Endodermal cell (in vitro differentiated cells): ENCODE data around the gene FBN2. TPM values are rescaled to one million over a fixed set of nuclear protein-coding genes. Genes with fewer than 3 reads are reported as not detected.

Source experiments
- DNase-seq: peaks from one replicate; pipeline ENCODE4 v3.0.0-alpha.2; 2017
- H3K27ac ChIP-seq: 2 replicates; pipeline ENCODE4 v1.5.1; 2013; ENCODE audit warnings: mild to moderate bottlenecking, low read depth, low read length, moderate library complexity
- H3K27me3 ChIP-seq: 2 replicates; pipeline ENCODE4 v1.6.1; 2013; ENCODE audit warnings: mild to moderate bottlenecking, low read length, moderate library complexity; ENCODE audit not compliant: insufficient read depth, control insufficient read depth, poor library complexity, severe bottlenecking
- H3K36me3 ChIP-seq: 2 replicates; pipeline ENCODE4 v1.7.0; 2013; ENCODE audit warnings: mild to moderate bottlenecking, low read length, moderate library complexity; ENCODE audit not compliant: control insufficient read depth, insufficient read depth
- H3K4me1 ChIP-seq: one replicate; pipeline ENCODE4 v1.7.0; 2013; ENCODE audit warnings: low read length; ENCODE audit not compliant: control insufficient read depth, insufficient read depth
- H3K4me3 ChIP-seq: 2 replicates; pipeline ENCODE4 v1.5.1; 2013; ENCODE audit warnings: mild to moderate bottlenecking, low read length, moderate library complexity
- H3K9ac ChIP-seq: 2 replicates; pipeline ENCODE4 v1.6.1; 2013; ENCODE audit warnings: mild to moderate bottlenecking, low read length, moderate library complexity; ENCODE audit not compliant: poor library complexity, severe bottlenecking; ENCODE audit errors: extremely low read depth
- H3K9me3 ChIP-seq: 2 replicates; pipeline ENCODE4 v1.6.1; 2013; ENCODE audit warnings: mild to moderate bottlenecking, low read length, moderate library complexity; ENCODE audit not compliant: control insufficient read depth
- H3K27ac Mint-ChIP-seq: 2 replicates; pipeline ENCODE4 v1.8.0; 2020; ENCODE audit warnings: mixed read lengths
- H3K27me3 Mint-ChIP-seq: 2 replicates; pipeline ENCODE4 v1.8.0; 2021; ENCODE audit warnings: mild to moderate bottlenecking, mixed read lengths; ENCODE audit not compliant: insufficient read depth
- H3K36me3 Mint-ChIP-seq: 2 replicates; pipeline ENCODE4 v1.8.0; 2020; ENCODE audit warnings: low read depth, mixed read lengths
- H3K4me1 Mint-ChIP-seq: 2 replicates; pipeline ENCODE4 v1.8.0; 2020; ENCODE audit warnings: mixed read lengths
- H3K4me3 Mint-ChIP-seq: 2 replicates; pipeline ENCODE4 v1.8.0; 2020; ENCODE audit warnings: mild to moderate bottlenecking, moderate library complexity, mixed read lengths
- H3K9me3 Mint-ChIP-seq: 2 replicates; pipeline ENCODE4 v1.8.0; 2020; ENCODE audit warnings: mild to moderate bottlenecking, mixed read lengths
- CTCF ChIP-seq: fragments of 200-600 bp; sonication (generic); conservative IDR thresholded peaks from 2 replicates; pipeline ENCODE4 v1.5.0; 2021; ENCODE audit warnings: antibody characterized with exemption, mild to moderate bottlenecking
- WGBS, 2 experiments: methylation state at CpG; one replicate each; pipeline versions ENCODE4 v1.1.5 to v1.1.7; 2013; ENCODE audit warnings: missing lambda C conversion rate in 2 of 2, mixed read lengths in 1 of 2; ENCODE audit not compliant: insufficient coverage in 1 of 2, insufficient read length in 1 of 2; 5-methylcytosine and 5-hydroxymethylcytosine counted together
- total RNA-seq, 2 donors: library from RNA; stranded (reverse); fragmentation: NEBNext Ultra II Directional in 1 of 2; extraction: Animal tissue kit (Norgen Biotek cat#: 25700) in 1 of 2; gene quantifications; 2 replicates in 1 of 2; 3 replicates in 1 of 2; pipeline ENCODE4 v1.2.1, GENCODE V29; 2021

The FBN2 gene
- total RNA-seq, 2 donors from 2014 or later, result 131 to 212 TPM

- no peak overlapping the region for H3K27ac Mint-ChIP-seq
- TF ChIP-seq CTCF, result no peak
- H3K4me1 Mint-ChIP-seq, result peaks cover 18% of the 10 kb centered on the region
- peaks cover 39% of the 10 kb centered on the region for H3K9me3 ChIP-seq
- no peaks in the 10 kb centered on the region for H3K4me1 ChIP-seq
- H3K9ac ChIP-seq, result no peak overlapping the region
- peaks cover 7% of the 10 kb centered on the region for H3K36me3 Mint-ChIP-seq
- DNase-seq, result no peak
- no peak overlapping the region for H3K4me3 ChIP-seq
- H3K27me3 ChIP-seq, result peaks cover 46% of the 10 kb centered on the region
- H3K4me3 Mint-ChIP-seq, result no peak overlapping the region
- peaks cover 34% of the 10 kb centered on the region for H3K9me3 Mint-ChIP-seq
- H3K27ac ChIP-seq, result no peak overlapping the region
- H3K27me3 Mint-ChIP-seq, result peaks cover 35% of the 10 kb centered on the region
- H3K36me3 ChIP-seq, result no peaks in the 10 kb centered on the region
Measured at GRCh38 chr5:128549496-128549895, 11.5 kb upstream of the FBN2 start.

- TF ChIP-seq CTCF, result no peak
- Mint-ChIP-seq H3K36me3 (peaks cover 3% of the 10 kb centered on the region), H3K27ac (peak overlapping the region; percentile 82), H3K27me3 (peaks cover 25% of the 10 kb centered on the region), H3K4me3 (no peak overlapping the region), H3K4me1 (peaks cover 18% of the 10 kb centered on the region), H3K9me3 (peaks cover 23% of the 10 kb centered on the region)
- peaks cover 19% of the 10 kb centered on the region for H3K27me3 ChIP-seq
- H3K27ac ChIP-seq, result no peak overlapping the region
- no peak overlapping the region for H3K4me3 ChIP-seq
- no peak overlapping the region for H3K9ac ChIP-seq
- 54 to 65% methylated on average over 2 to 5 of the region's 5 CpGs for WGBS, 2 experiments
- H3K4me1 ChIP-seq, result no peaks in the 10 kb centered on the region
- H3K9me3 ChIP-seq, result peaks cover 17% of the 10 kb centered on the region
- DNase-seq, result peak; percentile 73
- no peaks in the 10 kb centered on the region for H3K36me3 ChIP-seq
Measured at GRCh38 chr5:128546658-128547281, 8.7 kb upstream of the FBN2 start.

GRCh38 chr5:128541385-128541784 lies 3.3 kb upstream of the FBN2 start:
- no peak for DNase-seq
- 78% methylated on average over 3 of the region's 3 CpGs; no CpG with 5 or more reads in 1 of the 2 experiments for WGBS, 2 experiments

More at GRCh38 chr5:128541385-128541784, 3.3 kb upstream of the FBN2 start:
- H3K36me3 ChIP-seq, result no peaks in the 10 kb centered on the region
- H3K4me3 Mint-ChIP-seq, result no peak overlapping the region
- H3K27ac Mint-ChIP-seq, result no peak overlapping the region
- no peak overlapping the region for H3K9ac ChIP-seq
- no peaks in the 10 kb centered on the region for H3K36me3 Mint-ChIP-seq
- H3K9me3 ChIP-seq, result peaks cover 17% of the 10 kb centered on the region
- H3K27ac ChIP-seq, result no peak overlapping the region
- peaks cover 43% of the 10 kb centered on the region for H3K27me3 Mint-ChIP-seq
- H3K27me3 ChIP-seq, result peaks cover 7% of the 10 kb centered on the region
- H3K4me1 Mint-ChIP-seq, result peaks cover 3% of the 10 kb centered on the region
- peaks cover 18% of the 10 kb centered on the region for H3K9me3 Mint-ChIP-seq
- H3K4me1 ChIP-seq, result no peaks in the 10 kb centered on the region
- TF ChIP-seq CTCF, result no peak
- H3K4me3 ChIP-seq, result no peak overlapping the region
